HepG2 (cell line): Measurements from ENCODE around the gene SPACA9. TPM values are rescaled to one million over a fixed set of nuclear protein-coding genes. Genes with fewer than 3 reads are reported as not detected.

Experiments
- ATAC-seq: fragments of 200-7000 bp; cut with Tn5 transposase; 3 replicates; pipeline ENCODE4 v1.9.1; 2020; ENCODE audit warnings: mild to moderate bottlenecking, moderate library complexity
- Bru-seq: library from RNA; stranded (reverse); fragments of 400-500 nt; gene quantifications from one replicate; lab custom pipeline; 2021; lab: Mats Ljungman, UMichigan
- BruChase-seq, 2 experiments: library from RNA; stranded (reverse); fragments of 400-500 nt; gene quantifications; one replicate each; lab custom pipeline; 2021; lab: Mats Ljungman, UMichigan
- BruUV-seq: library from RNA; stranded (reverse); fragments of 400-500 nt; replicated peaks from 2 replicates; lab custom pipeline; 2021; lab: Mats Ljungman, UMichigan
- CTCF ChIA-PET: fragments of 300-600 bp; formaldehyde crosslinking; extraction: SDS; loops from one replicate; lab custom pipeline; 2021; ENCODE audit warnings: low total read pairs, inconsistent platforms, low intra/inter-chr PET ratio; lab: Yijun Ruan, JAX
- POLR2A ChIA-PET: fragments of 350-600 bp; sonication (Branson Sonifier 250); formaldehyde crosslinking; loops from one replicate; lab custom pipeline; 2020; ENCODE audit warnings: antibody characterized with exemption, inconsistent platforms; lab: Yijun Ruan, JAX
- DNase-seq: peaks from one replicate; pipeline ENCODE4 v3.0.0-alpha.2; 2015; ENCODE audit warnings: low spot score
- FAIRE-seq: peaks from 3 replicates; lab custom pipeline; 2011; peaks lifted over from hg19 to GRCh38; lab: Jason Lieb, UNC
- H2AFZ ChIP-seq: one replicate; pipeline ENCODE4 v1.6.1; 2011; ENCODE audit warnings: low read length, inconsistent platforms
- H3K27ac ChIP-seq: fragments of 300-600 bp; 3 replicates; pipeline ENCODE4 v1.8.0; 2011; ENCODE audit warnings: mixed run types, mild to moderate bottlenecking, mixed read lengths, low read length, inconsistent platforms; ENCODE audit not compliant: insufficient read depth; ENCODE audit errors: extremely low read length
- H3K27me3 ChIP-seq, 2 experiments: fragments of 200-600 bp in 1 of 2; 2 replicates in 1 of 2; 3 replicates in 1 of 2; pipeline versions ENCODE4 v1.6.0 to v1.8.0; 2011; ENCODE audit warnings: low read length in 2 of 2, mild to moderate bottlenecking in 2 of 2, moderate library complexity in 2 of 2, inconsistent platforms in 1 of 2; ENCODE audit not compliant: insufficient read depth in 2 of 2, control insufficient read depth in 1 of 2
- H3K36me3 ChIP-seq, 2 experiments: fragments of 200-600 bp in 1 of 2; replicated peaks in 1 of 2; 2 replicates in 1 of 2; 3 replicates in 1 of 2; pipeline versions ENCODE4 v1.5.1 to v1.8.0; 2011; ENCODE audit warnings: low read length in 2 of 2, inconsistent platforms in 1 of 2; ENCODE audit not compliant: insufficient read depth in 2 of 2, control insufficient read depth in 1 of 2
- H3K4me1 ChIP-seq: 2 replicates; pipeline ENCODE4 v1.5.1; 2012; ENCODE audit warnings: low read length, inconsistent platforms; ENCODE audit not compliant: insufficient read depth
- H3K4me2 ChIP-seq: 2 replicates; pipeline ENCODE4 v1.6.0; 2011; ENCODE audit warnings: low read depth, low read length, inconsistent platforms
- H3K4me3 ChIP-seq, 3 experiments: fragments of 200-600 bp in 1 of 3; sonication (generic), shearing (Covaris generic) in 1 of 3; replicated peaks in 1 of 3; 2 replicates each; pipeline ENCODE4 v1.5.1; 2011 to 2016; ENCODE audit warnings: low read length in 3 of 3, inconsistent platforms in 2 of 3, low read depth in 2 of 3, mild to moderate bottlenecking in 2 of 3, control low read depth in 1 of 3, mixed read lengths in 1 of 3; ENCODE audit not compliant: insufficient read depth in 1 of 3
- H3K79me2 ChIP-seq: one replicate; pipeline ENCODE4 v1.6.1; 2011; ENCODE audit warnings: low read length, inconsistent platforms; ENCODE audit not compliant: insufficient read depth
- H3K9ac ChIP-seq: 2 replicates; pipeline ENCODE4 v1.6.0; 2011; ENCODE audit warnings: mild to moderate bottlenecking, low read depth, low read length, inconsistent platforms; ENCODE audit not compliant: insufficient read depth
- H3K9me3 ChIP-seq: 2 replicates; pipeline ENCODE4 v1.5.1; 2012; ENCODE audit warnings: mild to moderate bottlenecking, low read length
- H4K20me1 ChIP-seq: 2 replicates; pipeline ENCODE4 v1.6.0; 2011; ENCODE audit warnings: inconsistent platforms, mild to moderate bottlenecking, low read length, moderate library complexity; ENCODE audit not compliant: insufficient read depth
- ASH2L ChIP-seq: fragments of 300-600, 200-600 bp; sonication (generic); IDR thresholded peaks from 2 replicates; pipeline ENCODE4 v1.7.0; 2017; ENCODE audit warnings: low read depth, mild to moderate bottlenecking, moderate library complexity, mixed read lengths, low read length; ENCODE audit not compliant: insufficient read length
- BRCA1 ChIP-seq: sonication (generic); formaldehyde crosslinking; IDR thresholded peaks from 2 replicates; pipeline ENCODE4 v1.4.0; 2020; ENCODE audit warnings: missing genetic modification reagents
- FOXC1 ChIP-seq: sonication (generic); formaldehyde crosslinking; IDR thresholded peaks from 2 replicates; pipeline ENCODE4 v1.8.0; 2022; ENCODE audit warnings: mild to moderate bottlenecking, missing genetic modification reagents, borderline replicate concordance
- HOXA9 ChIP-seq: sonication (generic); formaldehyde crosslinking; IDR thresholded peaks from 2 replicates; pipeline ENCODE4 v1.8.1; 2022; ENCODE audit warnings: missing genetic modification reagents, mild to moderate bottlenecking, moderate library complexity, borderline replicate concordance
- NFIB ChIP-seq: sonication (generic); formaldehyde crosslinking; IDR thresholded peaks from 2 replicates; pipeline ENCODE4 v1.9.0; 2021; ENCODE audit warnings: missing genetic modification reagents, mild to moderate bottlenecking, borderline replicate concordance
- ZNF160 ChIP-seq: sonication (generic); formaldehyde crosslinking; IDR thresholded peaks from 2 replicates; pipeline ENCODE4 v1.8.0; 2022; ENCODE audit warnings: mild to moderate bottlenecking, inconsistent platforms, missing genetic modification reagents
- ZNF33B ChIP-seq: sonication (generic); formaldehyde crosslinking; IDR thresholded peaks from 2 replicates; pipeline ENCODE4 v1.5.1; 2020; ENCODE audit warnings: mild to moderate bottlenecking, missing genetic modification reagents
- ZNF501 ChIP-seq: sonication (generic); formaldehyde crosslinking; IDR thresholded peaks from 2 replicates; pipeline ENCODE4 v1.5.1; 2020; ENCODE audit warnings: mild to moderate bottlenecking, moderate library complexity, missing genetic modification reagents
- ZNF563 ChIP-seq: sonication (generic); formaldehyde crosslinking; IDR thresholded peaks from 2 replicates; pipeline ENCODE4 v1.8.0; 2022; ENCODE audit warnings: mild to moderate bottlenecking, moderate library complexity, missing genetic modification reagents
- ZNF607 ChIP-seq: sonication (generic); formaldehyde crosslinking; IDR thresholded peaks from 2 replicates; pipeline ENCODE4 v1.5.1; 2020; ENCODE audit warnings: missing genetic modification reagents, mild to moderate bottlenecking, borderline replicate concordance
- WGBS: methylation state at CpG from one replicate; pipeline ENCODE4 v1.1.6; 2017; ENCODE audit warnings: low lambda C conversion rate; 5-methylcytosine and 5-hydroxymethylcytosine counted together
- in situ Hi-C: cut with HindIII; loops from 2 replicates; pipeline ENCODE4 v1.10.0; 2017; ENCODE audit warnings: low pct_unique_long_range_greater_than_20kb; ENCODE audit not compliant: extremely low pct_ligation_motif_present
- intact Hi-C: fragments of 100-400 bp; cut with micrococcal nuclease; formaldehyde crosslinking; loops from one replicate; pipeline ENCODE4 v1.10.0; 2022; ENCODE audit not compliant: unreplicated experiment
- long read RNA-seq, 2 experiments: library from RNA in 1 of 2; library from polyadenylated mRNA in 1 of 2; stranded (forward) in 1 of 2; unstranded in 1 of 2; transcript quantifications; one replicate each; pipeline ENCODE4 v2.0.0, GENCODE V29; 2019 to 2022
- polyA minus RNA-seq, 3 experiments: library from RNA; depleted of rRNA, polyadenylated mRNA; stranded (reverse); fragments of >200 nt; gene quantifications; 2 replicates each; pipeline ENCODE4 v1.2.3, GENCODE V29; 2011; ENCODE audit warnings: low replicate concordance in 1 of 3
- polyA plus RNA-seq, 8 experiments: library from polyadenylated mRNA; depleted of rRNA in 3 of 8; stranded (reverse) in 7 of 8; unstranded in 1 of 8; fragments of >200 nt; fragmentation: Illumina TruSeq in 4 of 8; extraction: Trizol in 4 of 8; gene quantifications; 2 replicates each; pipeline versions ENCODE4 v1.2.1 to v1.2.3, GENCODE V29; 2011 to 2016; ENCODE audit warnings: low read depth in 4 of 8, missing spikeins in 1 of 8, mixed read lengths in 1 of 8; ENCODE audit not compliant: insufficient read depth in 1 of 8
- total RNA-seq, 5 experiments: library from RNA; depleted of rRNA; stranded (reverse); fragments of >200 nt; fragmentation: Illumina TruSeq; extraction: Trizol; gene quantifications; 2 replicates each; pipeline ENCODE4 v1.2.3, GENCODE V29; 2016; ENCODE audit warnings: low read depth in 1 of 5
- TF ChIP-seq, protein P1 (sequence below): sonication (generic); formaldehyde crosslinking; IDR thresholded peaks from 2 replicates; pipeline ENCODE4 v1.5.1; 2020; ENCODE audit warnings: mild to moderate bottlenecking, moderate library complexity, missing genetic modification reagents
- TF ChIP-seq, protein P2 (sequence below): sonication (generic); formaldehyde crosslinking; conservative IDR thresholded peaks from 2 replicates; pipeline ENCODE4 v1.8.1; 2023; ENCODE audit warnings: missing genetic modification reagents

The SPACA9 gene
- total RNA-seq (2016; rRNA removed; fragmentation: Illumina TruSeq; extraction: Trizol) (0.13 and 0.15 TPM in 2 replicates), polyA plus RNA-seq (2011; rRNA removed) (0.38 and 0.64 TPM in 2 replicates), polyA minus RNA-seq (2011; rRNA and poly(A)+ RNA removed; ENCODE audit: low replicate concordance) (0.30 and 7.2 TPM in 2 replicates), Bru-seq, nascent RNA (percentile 29 among the genes with signal in this experiment), BruChase-seq, experiment 1, labeled RNA remaining after a 6-hour chase (percentile 29 among the genes with signal in this experiment), BruChase-seq, experiment 2, labeled RNA remaining after a 2-hour chase (percentile 11 among the genes with signal in this experiment)
- total RNA-seq (2016; cell fraction: cytosol; rRNA removed; fragmentation: Illumina TruSeq; extraction: Trizol; ENCODE audit: low read depth): 0.44 and 0.61 TPM in 2 replicates
- total RNA-seq (2016; cell fraction: insoluble cytoplasmic fraction; rRNA removed; fragmentation: Illumina TruSeq; extraction: Trizol): 0.18 and 0.22 TPM in 2 replicates
- 0.10 and 0.56 TPM in 2 replicates for total RNA-seq (2016; cell fraction: membrane; rRNA removed; fragmentation: Illumina TruSeq; extraction: Trizol)
- total RNA-seq (2016; cell fraction: nucleus; rRNA removed; fragmentation: Illumina TruSeq; extraction: Trizol): 0.25 and 0.50 TPM in 2 replicates
- 0.38 and 0.40 TPM in 2 replicates for polyA plus RNA-seq (2011; cell fraction: cytosol; rRNA removed)
- polyA plus RNA-seq (2011; cell fraction: nucleus; rRNA removed): 0.64 and 0.93 TPM in 2 replicates
- 0.33 and 0.38 TPM in 2 replicates for polyA plus RNA-seq (2012)
- polyA plus RNA-seq (2016; cell fraction: cytosol; fragmentation: Illumina TruSeq; extraction: Trizol; ENCODE audit: low read depth): 0.55 and 0.71 TPM in 2 replicates
- 0.17 and 0.21 TPM in 2 replicates for polyA plus RNA-seq (2016; cell fraction: insoluble cytoplasmic fraction; fragmentation: Illumina TruSeq; extraction: Trizol; ENCODE audit: low read depth)
- polyA plus RNA-seq (2016; cell fraction: membrane; fragmentation: Illumina TruSeq; extraction: Trizol; ENCODE audit: low read depth): 0.25 and 0.36 TPM in 2 replicates
- polyA plus RNA-seq (2016; cell fraction: nucleus; fragmentation: Illumina TruSeq; extraction: Trizol; ENCODE audit: insufficient read depth, low read depth): 0.43 and 0.48 TPM in 2 replicates
- polyA minus RNA-seq (2011; cell fraction: cytosol; rRNA and poly(A)+ RNA removed): 0.49 TPM in 1 of 2 replicates, not detected in the other
- 0.25 and 0.26 TPM in 2 replicates for polyA minus RNA-seq (2011; cell fraction: nucleus; rRNA and poly(A)+ RNA removed)
- long read RNA-seq, experiment 1: 0 reads
- long read RNA-seq, experiment 2, partial matches to known transcripts: 1 of 2 reads
- long read RNA-seq, experiment 2, other reads (novel, unspliced or antisense): 1 of 2 reads

DNA sequence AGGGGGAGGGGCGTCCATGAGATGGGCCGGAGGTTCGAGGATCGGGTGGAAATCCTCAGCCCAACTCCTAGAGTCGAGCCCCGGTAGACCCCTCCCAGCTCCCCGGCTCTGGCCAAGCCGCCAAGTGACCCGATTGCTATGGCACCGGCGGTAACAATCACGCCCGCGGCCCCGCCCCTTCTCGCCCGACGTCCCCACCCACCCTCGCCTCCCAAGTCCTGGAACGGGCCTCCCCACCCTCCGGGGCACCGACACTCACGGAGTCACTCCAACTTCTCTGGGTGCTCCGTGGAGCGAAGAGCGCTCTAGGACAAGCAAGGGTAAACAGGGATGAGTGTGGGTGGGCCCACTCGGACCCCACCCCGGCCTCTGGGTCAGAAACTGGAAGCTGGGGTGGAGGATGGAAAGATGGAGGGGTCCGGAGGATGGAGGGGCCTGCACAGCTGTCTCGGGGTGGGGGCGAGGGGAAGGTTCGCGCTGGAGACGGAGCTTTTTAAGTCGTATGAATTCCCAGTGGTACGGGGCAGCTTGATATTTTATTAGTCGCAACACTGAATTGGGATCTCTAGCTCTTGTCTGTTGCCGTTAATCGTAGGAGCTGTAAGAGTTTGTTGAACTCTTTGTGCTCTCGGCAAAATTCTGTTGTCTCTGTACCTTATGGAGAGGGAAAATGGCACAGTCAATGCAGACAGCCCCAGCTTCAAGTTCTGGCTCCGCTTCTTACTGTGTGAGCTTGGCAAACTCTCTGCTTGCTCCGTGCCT lies at the start of gene SPACA9:
Gene SPACA9 (plus strand): TSS at position 204 of the 762 bp plus-strand sequence. CDS start 5,050 bp downstream, outside the sequence.
- BruUV-seq: TSS peak; percentile 73
- H3K27me3 ChIP-seq: peaks cover 0 to 8% of the 10 kb centered on the region in 2 experiments; a peak in 3 of 5 replicates
- ATAC-seq (peak; percentile 44), FAIRE-seq (no peak), DNase-seq (no peak)
- CTCF ChIA-PET: no interaction called here
- no peaks in the 10 kb centered on the region for H3K9me3 ChIP-seq
- peak within 1 kb of the TSS; percentile 75 to 99 (median 95) for H3K4me3 ChIP-seq
- in situ Hi-C loops (no loop called here), intact Hi-C loops (no loop called here)
- H3K4me2 ChIP-seq: peak within 1 kb of the TSS; percentile 82
- POLR2A ChIA-PET: no interaction called here
- 43% methylated on average over 20 of the region's 42 CpGs for WGBS
- peak within 1 kb of the TSS; percentile 67 for H2AFZ ChIP-seq
- H4K20me1 ChIP-seq: no peaks in the 10 kb centered on the region
- H3K4me1 ChIP-seq: peaks cover 15% of the 10 kb centered on the region; the same call in 1 of the 2 replicates
- H3K9ac ChIP-seq: peak within 1 kb of the TSS; percentile 81
- no peak within 1 kb of the TSS for H3K27ac ChIP-seq
- no peak for TF ChIP-seq ZNF160 (CRISPR knock-in tag)
- TF ChIP-seq, protein P1, sequence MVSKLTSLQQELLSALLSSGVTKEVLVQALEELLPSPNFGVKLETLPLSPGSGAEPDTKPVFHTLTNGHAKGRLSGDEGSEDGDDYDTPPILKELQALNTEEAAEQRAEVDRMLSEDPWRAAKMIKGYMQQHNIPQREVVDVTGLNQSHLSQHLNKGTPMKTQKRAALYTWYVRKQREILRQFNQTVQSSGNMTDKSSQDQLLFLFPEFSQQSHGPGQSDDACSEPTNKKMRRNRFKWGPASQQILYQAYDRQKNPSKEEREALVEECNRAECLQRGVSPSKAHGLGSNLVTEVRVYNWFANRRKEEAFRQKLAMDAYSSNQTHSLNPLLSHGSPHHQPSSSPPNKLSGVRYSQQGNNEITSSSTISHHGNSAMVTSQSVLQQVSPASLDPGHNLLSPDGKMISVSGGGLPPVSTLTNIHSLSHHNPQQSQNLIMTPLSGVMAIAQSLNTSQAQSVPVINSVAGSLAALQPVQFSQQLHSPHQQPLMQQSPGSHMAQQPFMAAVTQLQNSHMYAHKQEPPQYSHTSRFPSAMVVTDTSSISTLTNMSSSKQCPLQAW (CRISPR knock-in tag): 0 out of 2 replicates have a peak, but pooled peaks have one; percentile 27
- peak; percentile 21; the same call in 1 of the 2 replicates for TF ChIP-seq ZNF607
- TF ChIP-seq ZNF33B (CRISPR knock-in tag): 0 out of 2 replicates have a peak, but pooled peaks have one; percentile 4
- no peak for TF ChIP-seq NFIB
- TF ChIP-seq ZNF501: peak; percentile 18; the same call in 1 of the 2 replicates
- 0 out of 2 replicates have a peak, but pooled peaks have one; percentile 0 for TF ChIP-seq HOXA9 (CRISPR knock-in tag)
- 0 out of 2 replicates have a peak, but pooled peaks have one; percentile 10 for TF ChIP-seq FOXC1
- TF ChIP-seq ZNF563 (CRISPR knock-in tag): 0 out of 2 replicates have a peak, but pooled peaks have one; percentile 6
- peak; percentile 17 for TF ChIP-seq ASH2L
- TF ChIP-seq BRCA1 (CRISPR knock-in tag): no peak
- TF ChIP-seq, protein P2, sequence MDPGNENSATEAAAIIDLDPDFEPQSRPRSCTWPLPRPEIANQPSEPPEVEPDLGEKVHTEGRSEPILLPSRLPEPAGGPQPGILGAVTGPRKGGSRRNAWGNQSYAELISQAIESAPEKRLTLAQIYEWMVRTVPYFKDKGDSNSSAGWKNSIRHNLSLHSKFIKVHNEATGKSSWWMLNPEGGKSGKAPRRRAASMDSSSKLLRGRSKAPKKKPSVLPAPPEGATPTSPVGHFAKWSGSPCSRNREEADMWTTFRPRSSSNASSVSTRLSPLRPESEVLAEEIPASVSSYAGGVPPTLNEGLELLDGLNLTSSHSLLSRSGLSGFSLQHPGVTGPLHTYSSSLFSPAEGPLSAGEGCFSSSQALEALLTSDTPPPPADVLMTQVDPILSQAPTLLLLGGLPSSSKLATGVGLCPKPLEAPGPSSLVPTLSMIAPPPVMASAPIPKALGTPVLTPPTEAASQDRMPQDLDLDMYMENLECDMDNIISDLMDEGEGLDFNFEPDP (CRISPR knock-in tag): 0 out of 2 replicates have a peak, but pooled peaks have one; percentile 43
- no peaks in the 10 kb centered on the region for H3K36me3 ChIP-seq
- no peaks in the 10 kb centered on the region for H3K79me2 ChIP-seq
